HUES48 (cell line): ENCODE data around the gene FAXDC2.
"Not testable (repeated sequence)": the region's sequence is repeated elsewhere in the genome, so short reads cannot be mapped to it uniquely, and the experiment has no call there.

ENCODE experiments used
- H3K27ac ChIP-seq: one replicate; pipeline ENCODE4 v1.7.0; 2013; ENCODE audit warnings: low read depth, low read length, inconsistent platforms
- H3K27me3 ChIP-seq: 2 replicates; pipeline ENCODE4 v1.6.1; 2013; ENCODE audit warnings: mild to moderate bottlenecking, low read length; ENCODE audit not compliant: control insufficient read depth, insufficient read depth
- H3K36me3 ChIP-seq: 2 replicates; pipeline ENCODE4 v1.6.1; 2013; ENCODE audit warnings: low read length; ENCODE audit not compliant: control insufficient read depth, insufficient read depth
- H3K4me1 ChIP-seq: 2 replicates; pipeline ENCODE4 v1.6.1; 2013; ENCODE audit warnings: mild to moderate bottlenecking, low read length; ENCODE audit not compliant: control insufficient read depth, insufficient read depth
- H3K4me3 ChIP-seq: 2 replicates; pipeline ENCODE4 v1.5.1; 2013; ENCODE audit warnings: mild to moderate bottlenecking, low read depth, low read length
- H3K9ac ChIP-seq: 2 replicates; pipeline ENCODE4 v1.6.1; 2013; ENCODE audit warnings: mild to moderate bottlenecking, low read depth, low read length, moderate library complexity
- H3K9me3 ChIP-seq: 2 replicates; pipeline ENCODE4 v1.6.1; 2013; ENCODE audit warnings: low read length; ENCODE audit not compliant: control insufficient read depth, insufficient read depth

FAXDC2 gene

DNA sequence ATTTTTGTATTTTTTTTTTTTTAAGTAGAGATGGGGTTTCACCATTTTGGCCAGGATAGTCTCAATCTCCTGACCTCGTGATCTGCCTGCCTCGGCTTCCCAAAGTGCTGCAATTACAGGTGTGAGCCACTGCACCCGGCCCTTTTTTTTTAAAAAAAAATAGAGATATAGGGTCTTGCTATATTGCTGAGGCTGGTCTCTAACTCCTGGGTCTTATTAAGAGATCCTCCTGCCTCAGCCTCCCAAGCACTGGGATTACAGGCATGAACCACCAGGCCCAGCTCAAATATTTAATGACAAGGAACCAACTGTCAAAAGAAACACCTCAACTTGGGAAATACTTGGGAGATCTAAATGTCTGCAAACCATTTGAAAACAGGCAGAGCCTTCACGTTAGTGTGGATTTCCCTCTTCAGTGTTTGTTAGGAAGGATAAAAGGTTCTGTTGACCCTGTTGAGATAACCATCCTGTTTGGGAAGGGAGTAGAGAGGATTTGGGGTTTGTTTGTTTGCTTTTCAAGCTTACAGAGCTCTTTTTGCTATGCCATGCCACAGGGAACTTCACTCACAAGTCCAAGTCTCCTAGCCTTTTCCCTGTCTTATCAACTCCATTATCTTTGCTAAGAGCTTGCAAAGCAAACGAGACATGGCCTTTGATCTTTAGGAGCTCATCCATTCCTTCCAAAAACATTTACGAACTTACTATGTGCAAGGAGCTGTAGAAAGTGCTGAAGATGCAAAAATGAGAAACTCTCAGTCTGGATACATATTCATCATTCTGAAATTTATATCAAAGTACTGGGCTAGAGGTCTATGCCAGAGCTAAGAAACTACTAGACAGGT is 7.5 kb downstream of the FAXDC2 start:
- Histone ChIP-seq H3K4me1 (no peaks in the 10 kb centered on the region), H3K27ac (no peak overlapping the region), H3K36me3 (no peaks in the 10 kb centered on the region), H3K27me3 (no peaks in the 10 kb centered on the region), H3K4me3 (no peak overlapping the region), H3K9ac (no peak overlapping the region), H3K9me3 (no peaks in the 10 kb centered on the region)

- Histone ChIP-seq H3K4me1 (no peaks in the 10 kb centered on the region), H3K27ac (no peak overlapping the region), H3K36me3 (0 out of 2 replicates have a peak, but pooled peaks cover 4% of the 10 kb centered on the region), H3K27me3 (no peaks in the 10 kb centered on the region), H3K4me3 (no peak overlapping the region), H3K9me3 (no peaks in the 10 kb centered on the region), H3K9ac (no peak overlapping the region)
These were observed 9.1 kb downstream of the FAXDC2 start for GRCh38 chr5:154841273-154841661.

DNA sequence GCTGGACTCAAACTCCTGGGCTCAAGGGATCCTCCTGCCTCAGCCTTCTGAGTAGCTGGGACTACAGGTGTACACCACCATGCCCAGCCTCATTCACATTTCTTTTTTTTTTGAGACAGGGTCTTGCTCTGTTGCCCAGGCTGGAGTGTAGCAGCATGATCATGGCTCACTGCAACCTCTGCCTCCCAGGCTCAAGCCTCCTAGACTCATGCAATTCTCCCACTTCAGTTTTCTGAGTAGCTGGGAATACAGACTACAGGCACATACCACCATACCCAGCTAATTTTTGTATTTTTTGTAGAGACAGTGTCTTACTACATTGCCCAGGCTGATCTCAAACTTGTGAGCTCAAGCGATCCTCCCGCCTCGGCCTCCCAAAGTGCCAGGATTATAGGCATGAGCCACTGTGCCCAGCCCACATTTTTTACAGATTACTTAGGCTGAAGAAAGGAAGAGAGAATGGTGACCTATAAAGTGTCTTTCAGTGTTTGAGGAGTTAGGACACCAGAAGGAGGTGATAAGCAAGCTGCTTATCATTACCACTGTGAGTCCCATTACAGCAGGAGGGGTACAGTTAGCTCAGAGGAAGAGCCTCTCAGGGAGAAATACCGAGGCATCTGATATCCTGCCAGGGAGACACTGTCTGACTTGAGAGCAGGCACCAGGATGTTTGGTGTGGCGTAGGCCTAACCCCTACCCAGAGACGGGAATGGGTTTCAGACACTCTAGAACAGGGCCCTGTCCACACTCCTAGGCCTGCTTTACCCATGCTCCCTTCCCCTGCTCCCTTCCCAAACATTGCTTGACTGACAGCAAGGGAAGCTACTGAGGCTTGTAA is 9.7 kb downstream of the FAXDC2 start:
- H3K27me3 ChIP-seq = no peaks in the 10 kb centered on the region
- no peak overlapping the region for H3K9ac ChIP-seq
- H3K4me3 ChIP-seq = no peak overlapping the region
- no peak overlapping the region for H3K27ac ChIP-seq
- 0 out of 2 replicates have a peak, but pooled peaks cover 4% of the 10 kb centered on the region for H3K36me3 ChIP-seq
- H3K4me1 ChIP-seq = no peaks in the 10 kb centered on the region
- no peaks in the 10 kb centered on the region for H3K9me3 ChIP-seq

- Histone ChIP-seq H3K9ac (no peak overlapping the region), H3K9me3 (no peaks in the 10 kb centered on the region), H3K36me3 (0 out of 2 replicates have a peak, but pooled peaks cover 12% of the 10 kb centered on the region), H3K4me3 (no peak overlapping the region), H3K27ac (no peak overlapping the region), H3K27me3 (no peaks in the 10 kb centered on the region), H3K4me1 (no peaks in the 10 kb centered on the region)
These were observed 13.1 kb downstream of the FAXDC2 start for GRCh38 chr5:154837009-154837901.

GRCh38 chr5:154836225-154836624 is 14.2 kb downstream of the FAXDC2 start:
- peaks cover 20% of the 10 kb centered on the region; the same call in 1 of the 2 replicates for H3K36me3 ChIP-seq
- H3K4me3 ChIP-seq = no peak overlapping the region
- H3K4me1 ChIP-seq = no peaks in the 10 kb centered on the region
- no peak overlapping the region for H3K9ac ChIP-seq
- H3K9me3 ChIP-seq = no peaks in the 10 kb centered on the region
- no peaks in the 10 kb centered on the region for H3K27me3 ChIP-seq
- no peak overlapping the region for H3K27ac ChIP-seq

- not testable (repeated sequence) for H3K27me3 ChIP-seq, H3K4me3 ChIP-seq, H3K9me3 ChIP-seq, H3K27ac ChIP-seq, H3K9ac ChIP-seq, H3K4me1 ChIP-seq
- peaks cover 26% of the 10 kb centered on the region; the same call in 1 of the 2 replicates for H3K36me3 ChIP-seq
These were observed 14.7 kb downstream of the FAXDC2 start for GRCh38 chr5:154835701-154836052.

- Histone ChIP-seq H3K36me3 (peaks cover 42% of the 10 kb centered on the region), H3K27me3 (no peaks in the 10 kb centered on the region), H3K27ac (no peak overlapping the region), H3K9me3 (no peaks in the 10 kb centered on the region), H3K4me3 (no peak overlapping the region), H3K9ac (no peak overlapping the region), H3K4me1 (no peaks in the 10 kb centered on the region)
These were observed 16.4 kb downstream of the FAXDC2 start for GRCh38 chr5:154834053-154834452.

DNA sequence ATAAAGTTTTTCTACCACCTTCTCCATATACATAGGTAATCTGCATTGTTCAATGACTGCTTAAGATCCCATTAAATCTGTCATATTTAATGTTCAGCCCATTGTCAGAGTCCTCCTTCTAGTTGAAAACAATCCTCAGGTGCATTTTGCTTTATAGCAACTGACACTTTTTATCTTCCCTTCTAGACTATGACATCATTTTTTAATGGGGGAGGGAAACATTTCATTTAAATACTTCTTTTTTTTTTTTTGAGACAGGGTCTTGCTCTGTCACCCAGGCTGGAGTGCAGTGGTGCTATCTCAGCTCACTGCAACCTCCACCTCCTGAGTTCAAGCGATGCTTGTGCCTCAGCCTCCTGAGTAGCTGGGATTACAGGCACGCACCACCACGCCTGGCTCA is 17.6 kb downstream of the FAXDC2 start:
- H3K4me3 ChIP-seq, H3K4me1 ChIP-seq, H3K27ac ChIP-seq, H3K9me3 ChIP-seq, H3K27me3 ChIP-seq, H3K9ac ChIP-seq: not testable (repeated sequence)
- H3K36me3 ChIP-seq = peaks cover 47% of the 10 kb centered on the region

DNA sequence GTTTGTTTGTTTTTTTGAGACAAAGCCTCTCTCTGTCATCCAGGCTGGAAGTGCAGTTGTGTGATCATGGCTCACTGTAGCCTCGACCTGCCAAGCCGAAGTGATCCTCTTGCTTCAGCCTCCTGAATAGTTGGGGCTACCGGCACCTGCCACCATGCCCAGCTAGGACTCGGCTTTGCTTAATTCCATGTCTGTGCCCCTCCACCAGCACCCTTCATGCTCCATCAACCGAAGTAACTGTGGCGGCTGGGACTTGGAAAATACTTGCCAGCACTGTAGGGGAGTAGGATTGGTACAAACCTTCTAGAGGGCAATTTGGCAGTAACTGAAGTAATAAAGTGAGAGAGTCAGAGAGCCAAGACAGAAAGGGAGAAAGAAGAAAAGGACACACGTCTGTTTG is 19.0 kb downstream of the FAXDC2 start:
- Histone ChIP-seq H3K9ac (no peak overlapping the region), H3K27me3 (no peaks in the 10 kb centered on the region), H3K4me1 (no peaks in the 10 kb centered on the region), H3K36me3 (peaks cover 43% of the 10 kb centered on the region), H3K27ac (no peak overlapping the region), H3K4me3 (no peak overlapping the region), H3K9me3 (no peaks in the 10 kb centered on the region)

DNA sequence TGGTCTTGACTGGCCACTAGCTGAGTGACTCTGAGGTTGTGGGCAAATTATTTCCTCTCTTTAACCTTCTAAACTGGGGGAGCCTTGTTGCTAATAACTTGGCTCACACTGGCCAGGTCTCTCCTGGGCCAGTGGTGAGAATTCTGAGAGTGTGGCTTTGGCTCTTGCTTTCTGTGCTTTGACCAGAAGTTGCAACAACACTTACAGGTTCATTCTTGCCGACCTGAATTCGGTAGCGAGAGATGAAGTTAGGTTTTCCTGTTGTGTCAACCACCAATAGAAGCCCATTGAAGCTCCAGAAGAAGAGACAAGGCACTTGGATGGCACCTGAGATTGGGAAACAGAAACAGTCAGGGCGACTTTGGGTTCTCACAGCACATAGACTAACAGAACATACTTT is 19.8 kb downstream of the FAXDC2 start:
- Histone ChIP-seq H3K27me3 (no peaks in the 10 kb centered on the region), H3K4me1 (no peaks in the 10 kb centered on the region), H3K9ac (no peak overlapping the region), H3K27ac (no peak overlapping the region), H3K4me3 (no peak overlapping the region), H3K9me3 (no peaks in the 10 kb centered on the region), H3K36me3 (peaks cover 43% of the 10 kb centered on the region)
